Stimulated activated naive CD4-positive, alpha-beta T cell treated with Interleukin-2 at 50 U/mL for 16 hours (primary cell): ENCODE measurements around the gene KLF3.

Experiments used
- DNase-seq: peaks from one replicate; lab custom pipeline; 2025; lab: John Stamatoyannopoulos, UW

Gene KLF3

DNA sequence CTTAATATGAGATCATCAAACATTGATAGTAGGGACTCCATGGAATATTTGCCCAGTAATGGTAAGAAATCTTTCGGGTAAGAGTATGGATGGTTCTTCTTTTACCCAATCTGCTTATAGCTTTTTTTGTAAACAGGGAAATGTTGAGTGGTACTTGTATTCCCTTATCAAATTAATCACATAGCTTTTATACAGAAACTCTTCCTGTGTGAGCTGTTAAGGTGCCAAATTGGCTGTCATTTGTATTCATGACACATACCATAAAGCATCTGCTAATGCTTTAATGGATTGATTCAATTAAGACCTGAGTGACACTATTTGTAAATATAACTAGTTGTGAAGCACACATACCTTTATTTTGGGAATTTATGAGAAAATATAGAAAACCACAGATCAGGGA, 34.2 kb downstream of the KLF3 start:
- no peak for DNase-seq

DNA sequence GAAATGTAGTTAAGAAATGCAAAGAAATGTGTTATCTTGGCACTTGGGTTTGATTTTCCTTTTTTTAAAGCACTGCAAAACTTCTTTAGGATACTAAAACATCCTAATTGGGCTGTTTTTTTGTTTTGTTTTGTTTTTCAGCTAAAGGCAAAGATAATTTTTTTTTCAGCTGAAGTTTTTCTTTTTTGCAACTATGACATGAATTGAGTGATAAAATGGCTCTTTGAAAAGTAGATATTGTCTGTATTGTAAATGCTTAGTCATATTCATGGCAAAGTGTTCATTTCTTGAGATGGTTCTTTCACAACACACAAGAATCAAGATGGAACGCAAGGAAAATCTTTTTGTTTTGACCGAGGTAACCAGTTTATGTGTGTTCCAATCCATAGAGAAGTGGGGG, 35.1 kb downstream of the KLF3 start:
- no peak for DNase-seq

DNA sequence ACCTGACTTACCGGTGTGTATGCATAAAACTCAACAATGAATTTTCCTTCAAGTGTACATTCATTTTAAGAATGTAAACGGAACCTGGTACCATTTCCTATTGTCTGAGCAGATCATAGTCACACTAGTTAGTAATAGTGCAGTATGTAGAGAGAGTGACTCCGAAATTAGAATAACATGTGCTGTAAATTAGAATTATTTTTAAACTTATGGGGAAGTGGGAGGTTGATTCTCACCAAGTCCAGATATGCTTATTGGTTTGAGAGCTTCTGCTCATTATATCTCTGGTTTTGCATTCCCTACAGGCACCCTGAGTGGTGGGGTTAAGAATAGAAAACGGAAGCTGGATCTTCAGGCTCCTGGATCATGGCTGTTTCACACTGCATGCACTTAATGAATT, 39.6 kb downstream of the KLF3 start:
- DNase-seq = no peak

DNA sequence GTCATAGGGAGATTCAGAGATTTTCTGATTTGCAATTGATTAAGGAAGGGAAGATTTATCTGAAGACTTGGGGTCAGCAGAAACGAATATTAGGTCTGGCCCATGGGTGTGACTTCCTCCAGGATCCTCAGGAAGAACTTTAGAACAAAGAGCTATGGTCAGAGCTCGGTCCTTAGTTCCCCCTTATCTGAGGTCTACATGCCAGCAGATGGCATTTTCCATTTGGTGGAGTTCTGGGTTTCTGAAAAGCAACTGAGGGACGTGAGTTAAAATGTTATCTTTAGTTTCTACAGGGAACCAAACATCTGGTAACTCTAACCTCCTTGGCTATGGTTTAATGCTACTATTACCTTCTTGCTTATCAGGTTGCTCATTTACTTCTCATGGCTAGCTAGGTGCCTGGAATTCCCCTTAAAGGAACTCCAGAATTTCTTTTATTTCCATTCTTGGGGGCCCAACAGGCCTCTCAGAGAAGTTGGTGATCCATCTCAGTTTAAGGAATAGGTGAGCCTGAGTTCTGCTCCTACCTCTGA, 40.7 kb downstream of the KLF3 start:
- DNase-seq = no peak

DNA sequence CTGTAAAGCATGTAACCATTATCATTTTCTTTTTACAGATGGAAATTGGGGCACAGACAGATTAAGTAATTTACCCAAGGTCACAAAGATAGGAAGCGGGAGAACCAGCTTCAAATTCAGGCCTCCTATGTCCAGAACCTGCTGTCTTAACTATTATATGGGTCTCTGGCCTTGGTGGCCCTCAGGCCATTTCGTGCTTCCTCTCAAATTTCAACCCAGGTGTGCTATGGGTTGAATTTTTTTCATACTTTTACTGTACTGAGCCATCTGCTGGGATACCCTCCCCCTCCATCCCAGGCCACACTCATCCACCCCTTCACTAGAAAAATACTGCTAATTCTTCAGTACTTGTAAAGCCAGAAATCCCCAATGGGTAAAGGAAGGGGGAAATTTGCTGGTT, 42.3 kb downstream of the KLF3 start:
- no peak for DNase-seq

DNA sequence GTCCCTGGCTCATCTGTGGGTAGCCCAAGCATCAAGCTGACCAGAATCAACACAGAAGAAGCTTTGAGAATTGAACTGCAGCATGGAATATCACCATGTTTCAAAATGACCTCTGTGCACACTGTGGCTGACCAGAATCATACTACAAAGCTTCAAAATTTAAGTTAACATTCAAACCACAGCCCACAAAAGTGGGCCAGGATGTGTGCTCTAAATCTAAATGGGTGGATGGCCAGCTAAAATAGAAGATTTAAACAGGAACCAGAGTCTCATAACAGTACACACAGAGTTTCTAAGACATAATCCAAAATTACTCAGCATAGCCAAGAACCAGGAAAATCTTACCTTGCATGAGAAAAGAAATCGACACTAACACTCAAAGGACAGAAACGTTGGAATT, 46.1 kb downstream of the KLF3 start:
- DNase-seq = no peak

DNA sequence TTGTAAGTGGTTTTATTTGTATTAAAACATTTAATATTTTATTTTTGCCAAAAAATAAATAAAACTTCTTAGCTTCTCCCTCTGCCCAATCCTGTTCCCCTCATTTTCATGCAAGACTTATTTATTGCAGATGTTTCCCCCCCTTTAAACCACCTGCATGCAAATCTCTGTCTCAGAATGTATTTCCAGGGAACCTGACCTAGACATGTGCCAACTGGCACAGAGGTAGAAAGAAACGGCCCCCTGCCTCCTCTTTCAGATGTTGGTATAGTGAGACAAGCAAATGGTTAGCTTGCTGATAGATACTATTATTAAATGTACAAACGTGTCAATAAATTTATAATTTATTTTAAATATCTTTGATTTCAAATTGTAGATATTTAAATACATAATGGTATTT, 47.1 kb downstream of the KLF3 start:
- DNase-seq = no peak

DNA sequence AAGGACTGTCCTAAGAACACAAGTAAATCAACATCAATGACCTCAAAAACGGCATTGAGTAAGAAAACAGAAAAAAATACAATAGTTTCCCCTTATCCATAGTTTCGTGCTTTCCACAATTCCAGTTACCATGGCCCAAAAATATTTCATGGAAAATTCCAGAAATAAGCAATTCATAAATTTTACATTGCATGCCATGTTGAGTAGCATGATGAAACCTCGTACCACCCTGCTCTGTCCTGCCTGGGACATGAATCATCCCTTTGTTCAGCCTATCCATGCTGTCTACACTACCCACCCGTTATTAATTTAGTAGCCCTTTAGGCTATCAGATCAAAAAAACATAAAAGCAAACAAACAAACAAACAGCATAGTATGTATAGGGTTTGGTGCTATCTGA, 51.1 kb downstream of the KLF3 start:
- DNase-seq = no peak

DNA sequence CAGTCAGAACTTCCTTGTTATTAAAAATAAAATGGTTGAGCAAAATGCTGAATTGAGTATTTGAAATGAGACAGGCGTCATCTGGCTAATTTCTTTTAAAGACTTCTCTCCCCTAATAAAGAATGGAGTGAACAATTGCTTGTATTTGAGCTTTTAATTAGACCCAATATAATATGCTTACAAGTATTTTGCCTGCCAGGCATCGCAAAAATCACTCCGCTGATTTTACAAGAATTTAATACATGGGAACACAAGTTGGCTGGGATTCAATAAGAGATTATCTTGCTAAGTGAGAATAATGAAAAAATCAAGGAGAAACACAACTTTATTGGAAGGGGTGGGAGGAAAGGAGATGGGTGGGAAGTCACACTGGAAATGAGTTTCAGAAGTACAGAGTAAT, 52.3 kb downstream of the KLF3 start:
- no peak for DNase-seq

DNA sequence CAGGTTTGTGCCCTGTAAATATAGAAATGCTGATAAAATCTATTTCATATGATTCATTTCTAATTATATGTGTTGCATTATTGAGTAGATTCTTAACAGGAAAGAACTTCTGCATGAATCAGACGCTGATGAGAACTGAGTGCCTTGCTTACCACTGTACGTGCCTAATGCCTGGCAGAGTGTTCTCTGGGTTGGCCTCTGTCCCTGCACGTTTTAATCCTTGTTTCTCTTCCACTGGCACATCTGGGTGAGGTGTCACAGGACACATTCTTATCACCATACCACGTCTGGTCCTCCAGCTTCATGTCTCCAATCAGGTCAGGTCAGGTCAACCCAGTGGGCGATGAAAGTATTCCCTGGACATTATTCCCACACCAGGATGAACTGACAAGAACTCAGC, 53.6 kb downstream of the KLF3 start:
- DNase-seq = no peak

DNA sequence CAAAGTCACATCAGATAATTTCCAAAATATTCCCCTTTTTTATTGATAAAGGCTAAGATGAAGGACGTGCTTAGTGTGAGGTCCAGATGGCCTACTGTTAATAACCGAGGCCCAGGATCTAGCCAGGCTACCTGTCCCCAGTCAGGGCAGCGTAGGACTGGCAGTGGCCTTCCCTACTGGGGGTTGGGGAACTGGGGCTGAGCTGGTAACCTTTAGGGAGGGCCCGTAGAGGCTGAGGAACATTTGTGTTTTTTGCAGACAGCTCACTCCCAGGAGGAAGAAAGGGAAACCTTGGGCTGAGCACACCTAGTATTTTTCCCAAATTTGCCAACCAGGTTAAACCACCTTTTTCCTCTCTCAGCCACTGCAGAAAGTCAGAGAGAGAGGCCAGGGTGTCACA, 59.1 kb downstream of the KLF3 start:
- DNase-seq = no peak

DNA sequence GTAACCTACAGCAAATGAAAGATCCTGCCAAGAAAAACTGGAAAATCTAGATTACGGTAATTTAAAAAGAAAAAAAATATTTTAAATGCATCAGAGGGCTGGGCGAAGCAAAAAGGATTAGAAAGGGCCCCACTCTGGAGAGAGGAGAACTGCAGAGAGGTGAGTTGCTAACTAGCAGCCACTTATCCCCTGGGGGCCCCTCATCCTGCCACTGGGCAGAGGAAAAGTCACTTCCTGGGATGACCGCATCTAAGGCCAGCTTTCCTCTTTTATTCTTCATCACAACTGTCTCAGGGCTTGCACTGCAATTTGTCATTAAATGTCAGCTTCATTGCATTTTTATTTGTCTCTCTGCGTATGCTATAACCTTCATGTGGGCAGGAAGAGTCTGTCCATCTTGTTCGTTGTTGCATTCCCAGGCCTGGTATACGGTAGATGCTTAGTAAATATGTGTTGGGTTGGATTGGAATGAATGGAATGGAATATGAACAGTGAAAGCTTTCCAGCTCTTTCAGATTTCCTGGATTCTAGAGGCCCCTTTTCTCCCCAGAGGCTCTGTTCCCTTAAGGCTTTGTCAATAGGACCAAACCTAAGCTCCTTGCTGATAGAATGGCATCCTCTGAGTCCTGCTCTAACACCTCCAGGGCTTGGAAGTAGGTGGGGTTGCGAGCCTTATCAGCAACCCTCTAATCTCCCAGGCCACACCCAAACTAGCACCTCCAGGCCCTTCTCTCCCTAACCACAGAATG, 59.9 kb downstream of the KLF3 start:
- no peak for DNase-seq

DNA sequence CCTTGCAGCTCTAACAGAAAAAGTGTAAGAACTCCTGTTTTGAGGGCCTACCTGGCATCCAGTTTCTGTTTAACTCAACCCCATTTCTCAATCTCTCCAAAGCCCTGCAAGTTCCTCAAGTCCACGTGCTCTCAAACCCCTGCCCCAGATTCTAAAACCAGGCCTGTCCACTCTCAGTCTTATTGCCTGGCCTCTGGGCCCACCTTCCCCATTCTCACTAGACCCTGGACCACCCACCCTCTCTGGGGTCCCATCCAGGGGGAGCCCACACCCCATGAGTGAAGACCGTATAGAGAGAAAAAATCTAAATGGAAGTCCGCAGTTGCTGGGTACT, 60.4 kb downstream of the KLF3 start:
- DNase-seq = no peak

DNA sequence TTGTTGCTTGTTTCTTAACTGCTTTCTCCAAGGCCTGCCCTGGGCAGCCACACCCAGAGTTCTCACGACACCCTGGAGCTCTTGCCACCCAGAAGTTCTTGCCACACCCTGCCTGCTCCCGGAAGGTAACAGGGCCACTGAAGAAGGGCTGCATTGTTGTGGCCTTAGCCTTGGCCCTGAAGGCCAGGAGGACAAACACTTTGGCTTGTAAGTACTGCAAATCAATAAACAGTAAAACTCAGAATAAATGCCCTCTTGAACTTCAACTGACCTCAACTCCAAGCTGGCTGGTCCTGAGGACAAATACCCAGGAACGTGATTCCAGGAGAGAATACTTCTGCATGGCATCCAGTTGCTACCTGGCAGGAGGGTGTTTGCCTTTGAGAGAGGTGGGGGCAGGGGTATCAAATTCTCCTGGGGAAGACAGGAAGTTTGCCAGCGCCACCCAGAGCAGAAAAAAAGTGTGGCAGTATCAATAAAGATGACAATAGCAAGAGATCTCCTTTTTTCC, 64.7 kb downstream of the KLF3 start:
- no peak for DNase-seq

DNA sequence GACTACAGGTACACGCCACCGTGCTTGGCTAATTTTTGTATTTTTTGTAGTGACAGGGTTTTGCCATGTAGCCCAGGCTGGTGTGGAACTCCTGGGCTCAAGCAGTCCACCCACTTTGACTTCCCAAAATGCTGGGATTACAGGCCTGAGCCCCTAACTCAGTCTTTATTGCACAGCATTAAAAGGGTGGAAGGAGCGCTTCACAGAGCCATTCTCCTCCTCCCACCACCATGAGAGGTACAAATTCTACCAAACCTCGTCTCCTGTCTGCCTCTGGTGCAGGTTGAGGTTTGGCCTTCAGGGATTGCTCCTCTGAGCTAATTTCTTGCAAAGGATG, 66.5 kb downstream of the KLF3 start:
- DNase-seq = no peak

DNA sequence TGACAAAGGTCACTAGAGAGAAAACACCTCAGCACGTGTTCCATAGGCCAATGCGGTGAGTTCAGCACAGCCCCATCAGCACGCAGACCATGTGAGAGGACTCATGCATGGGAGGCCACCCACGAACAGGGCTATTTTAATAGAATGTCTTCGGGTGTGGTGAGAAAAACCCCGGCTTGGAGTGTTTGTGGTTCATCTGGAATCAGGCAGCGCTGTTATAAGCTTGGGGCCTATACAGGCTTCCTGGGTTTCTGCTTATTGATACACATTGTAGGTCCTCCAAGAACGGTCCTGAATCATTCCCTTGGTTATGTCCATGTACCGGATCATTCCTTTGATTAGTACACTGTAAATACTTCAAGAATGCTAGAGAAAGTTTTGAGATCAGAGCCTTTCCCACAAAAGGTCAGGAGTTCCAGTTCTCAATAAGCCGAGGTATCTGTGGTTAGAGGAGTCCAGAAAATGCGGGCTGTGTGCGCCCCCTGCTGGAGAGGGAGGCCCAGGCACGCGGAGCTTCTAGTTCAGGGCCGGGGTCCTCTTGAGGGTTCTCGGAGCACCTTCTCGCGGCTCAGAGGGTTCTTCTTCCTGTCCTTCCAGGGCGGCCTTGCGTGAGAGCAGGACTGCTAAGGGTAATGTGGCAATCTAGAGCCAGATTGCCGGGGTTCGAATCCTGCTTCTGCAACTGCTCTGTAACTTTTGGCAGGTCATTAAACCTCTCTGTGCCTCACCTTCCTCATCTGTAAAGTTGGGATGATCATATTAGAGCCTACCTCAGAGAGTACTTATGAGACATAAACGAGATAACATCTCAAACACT, 67.0 kb downstream of the KLF3 start:
- peak; percentile 66 for DNase-seq

DNA sequence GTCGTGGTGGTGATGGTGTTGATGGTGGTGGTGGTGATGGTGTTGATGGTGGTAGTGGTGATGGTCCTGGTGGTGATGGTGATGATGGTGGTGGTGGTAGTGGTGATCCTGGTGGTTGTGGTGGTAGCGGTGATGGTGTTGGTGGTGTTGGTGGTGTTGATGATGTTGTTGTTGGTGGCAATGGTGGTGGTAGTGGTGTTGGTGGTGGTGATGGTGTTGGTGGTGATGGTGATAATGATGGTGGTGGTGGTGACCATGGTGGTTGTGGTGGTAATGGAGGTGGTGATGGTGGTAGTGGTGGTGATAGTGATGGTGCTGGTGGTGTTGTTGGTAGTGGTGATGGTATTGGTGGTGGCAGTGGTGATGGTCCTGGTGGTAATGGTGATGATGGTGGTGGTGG, 69.7 kb downstream of the KLF3 start:
- DNase-seq = no peak

DNA sequence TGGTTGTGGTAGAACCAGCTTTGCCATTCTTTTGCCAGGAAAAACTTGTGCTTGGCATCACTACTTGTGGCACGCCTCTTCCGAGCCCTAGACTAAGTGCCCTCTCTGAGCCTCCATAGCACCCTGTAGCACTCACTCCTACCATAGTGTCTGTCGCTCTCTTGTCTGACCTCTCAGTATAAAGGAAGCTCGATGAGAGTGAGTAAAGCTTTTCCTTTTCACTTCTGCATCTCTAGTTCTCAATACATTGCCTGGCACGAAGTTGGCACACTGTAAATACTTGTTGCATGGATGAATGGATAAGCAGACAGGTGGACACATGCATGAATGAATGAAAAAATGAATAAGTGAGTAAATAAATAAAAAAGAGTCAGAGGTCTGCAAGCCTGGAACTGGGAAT, 70.4 kb downstream of the KLF3 start:
- DNase-seq = no peak

DNA sequence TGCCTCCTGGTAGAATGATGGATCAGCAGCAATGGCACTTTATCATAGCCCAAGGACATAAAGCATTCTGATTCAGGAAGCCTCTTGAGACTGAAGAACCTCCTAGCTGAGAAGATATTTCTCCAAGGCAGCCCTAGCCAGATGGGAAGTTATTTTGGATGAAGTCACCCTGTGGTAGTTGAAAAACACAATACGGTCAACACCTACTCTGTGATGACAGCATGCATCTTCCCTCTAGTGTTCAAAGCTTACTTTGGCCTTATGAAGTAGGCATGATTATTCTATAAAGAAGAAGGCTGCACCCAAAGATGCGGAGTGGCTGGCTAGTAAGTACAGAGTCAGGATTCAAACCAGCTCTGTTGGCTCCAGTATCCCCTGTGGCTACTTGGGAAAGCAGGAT, 70.9 kb downstream of the KLF3 start:
- DNase-seq = no peak

DNA sequence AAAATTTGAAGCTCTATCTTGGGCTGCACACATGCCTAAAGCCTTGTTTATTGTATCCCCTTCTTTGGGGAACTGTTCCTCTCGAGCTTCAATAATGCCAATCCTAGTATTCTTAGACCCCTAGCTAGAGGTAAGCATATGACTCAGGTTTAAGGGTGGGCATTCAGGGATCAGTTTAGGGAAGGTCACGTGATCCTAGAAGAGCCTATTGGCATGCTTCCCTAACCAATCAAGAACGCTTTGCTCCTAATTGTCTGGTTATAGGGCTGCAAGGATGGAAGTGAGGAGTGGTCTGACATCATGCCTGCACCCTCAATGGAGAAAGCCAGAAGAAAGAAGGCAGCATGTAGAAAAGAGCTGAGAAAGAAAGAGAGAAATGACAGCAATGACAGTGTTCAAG, 71.9 kb downstream of the KLF3 start:
- no peak for DNase-seq

DNA sequence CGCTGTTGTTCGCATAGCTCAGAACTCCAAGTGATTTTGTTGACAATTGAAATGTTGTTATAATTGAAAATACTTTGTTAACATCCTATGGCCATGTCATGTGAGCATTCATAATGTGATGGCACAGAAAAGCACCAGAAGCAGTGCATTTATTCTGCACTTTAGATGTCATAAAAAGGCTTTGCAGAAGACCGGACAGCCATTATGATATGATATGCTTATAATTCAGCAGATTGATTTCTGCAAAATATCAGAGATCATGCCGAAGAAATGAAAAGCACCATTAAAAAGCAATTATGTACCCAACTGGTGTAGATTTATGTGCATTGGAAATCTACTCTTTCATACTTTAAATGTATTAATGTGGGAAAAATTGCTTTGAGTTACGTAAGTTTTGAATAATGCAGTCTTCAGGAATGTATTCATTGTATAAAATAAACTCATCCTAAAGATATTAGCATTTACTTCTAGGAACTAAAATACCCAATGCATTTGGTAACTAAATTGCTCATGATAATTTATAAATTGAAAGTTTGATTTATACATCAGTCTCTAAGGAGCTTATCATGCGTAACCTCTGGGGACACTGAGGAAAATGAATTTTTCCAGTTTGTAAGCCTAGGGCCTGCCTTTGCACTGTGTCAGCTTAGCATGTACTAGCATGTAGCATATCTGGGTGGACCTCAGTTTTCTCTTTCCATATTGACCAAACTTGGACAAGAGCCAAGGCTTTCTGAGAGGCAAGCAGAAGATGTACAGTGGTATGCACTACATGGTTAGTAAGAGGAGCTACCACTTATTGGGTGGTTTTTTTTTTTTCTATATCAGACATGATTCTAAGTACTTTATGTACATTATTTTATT, 75.2 kb downstream of the KLF3 start:
- DNase-seq = no peak

DNA sequence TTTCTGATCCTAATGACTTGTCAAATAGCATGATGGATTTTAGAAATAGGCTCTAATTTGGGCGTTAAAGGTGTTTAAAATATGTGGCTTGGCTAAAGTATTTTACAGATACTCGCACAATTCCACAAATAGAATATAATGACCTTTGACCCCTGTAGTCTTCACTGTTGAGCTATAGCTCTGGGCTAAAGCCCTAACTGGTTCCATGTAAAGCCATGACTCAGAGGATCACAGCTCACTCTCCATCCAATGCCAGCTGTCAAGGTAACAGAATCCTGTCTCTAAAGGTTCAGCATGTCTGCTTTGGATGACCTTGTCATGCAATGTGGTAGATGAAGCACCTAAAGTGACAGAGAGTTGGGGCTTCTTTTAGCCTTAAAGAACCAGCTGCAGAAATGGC, 76.3 kb downstream of the KLF3 start:
- DNase-seq = no peak

DNA sequence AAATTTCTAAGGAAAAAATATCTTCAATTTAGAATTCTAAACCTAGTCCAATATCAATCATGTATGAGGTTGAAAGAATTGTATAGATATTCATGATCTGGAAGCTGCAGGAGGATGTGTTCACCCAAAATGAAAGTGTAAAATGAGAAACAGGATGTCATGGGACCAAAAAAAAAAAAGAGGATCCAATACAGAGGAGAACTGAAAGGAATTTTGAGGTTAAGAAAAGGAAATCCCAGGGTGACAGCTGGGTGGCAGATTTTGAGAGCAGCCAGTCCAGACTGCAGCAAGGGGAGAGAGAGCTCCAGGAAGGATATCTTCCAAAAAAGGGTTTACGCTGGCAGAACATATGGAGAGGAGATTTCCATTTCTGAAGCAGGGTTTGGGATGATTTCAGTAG, 79.9 kb downstream of the KLF3 start:
- no peak for DNase-seq
